HepG2 (cell line): ENCODE results near the gene SIK3. TPM values are rescaled to one million over a fixed set of nuclear protein-coding genes. Genes with fewer than 3 reads are reported as not detected.
A peak's percentile ranks its signal among the peaks of the same experiment; 100 is the strongest.

ENCODE experiments used
- ATAC-seq: fragments of 200-7000 bp; cut with Tn5 transposase; 3 replicates; pipeline ENCODE4 v1.9.1; 2020; ENCODE audit warnings: mild to moderate bottlenecking, moderate library complexity
- BruUV-seq: library from RNA; stranded (reverse); fragments of 400-500 nt; replicated peaks from 2 replicates; lab custom pipeline; 2021; lab: Mats Ljungman, UMichigan
- CTCF ChIA-PET: fragments of 300-600 bp; formaldehyde crosslinking; extraction: SDS; loops from one replicate; lab custom pipeline; 2021; ENCODE audit warnings: low total read pairs, inconsistent platforms, low intra/inter-chr PET ratio; lab: Yijun Ruan, JAX
- POLR2A ChIA-PET: fragments of 350-600 bp; sonication (Branson Sonifier 250); formaldehyde crosslinking; loops from one replicate; lab custom pipeline; 2020; ENCODE audit warnings: antibody characterized with exemption, inconsistent platforms; lab: Yijun Ruan, JAX
- DNase-seq: peaks from one replicate; pipeline ENCODE4 v3.0.0-alpha.2; 2015; ENCODE audit warnings: low spot score
- FAIRE-seq: peaks from 3 replicates; lab custom pipeline; 2011; peaks lifted over from hg19 to GRCh38; lab: Jason Lieb, UNC
- H2AFZ ChIP-seq: one replicate; pipeline ENCODE4 v1.6.1; 2011; ENCODE audit warnings: low read length, inconsistent platforms
- H3K27ac ChIP-seq: fragments of 300-600 bp; 3 replicates; pipeline ENCODE4 v1.8.0; 2011; ENCODE audit warnings: mixed run types, mild to moderate bottlenecking, mixed read lengths, low read length, inconsistent platforms; ENCODE audit not compliant: insufficient read depth; ENCODE audit errors: extremely low read length
- H3K27me3 ChIP-seq, 2 experiments: fragments of 200-600 bp in 1 of 2; 2 replicates in 1 of 2; 3 replicates in 1 of 2; pipeline versions ENCODE4 v1.6.0 to v1.8.0; 2011; ENCODE audit warnings: low read length in 2 of 2, mild to moderate bottlenecking in 2 of 2, moderate library complexity in 2 of 2, inconsistent platforms in 1 of 2; ENCODE audit not compliant: insufficient read depth in 2 of 2, control insufficient read depth in 1 of 2
- H3K36me3 ChIP-seq, 2 experiments: fragments of 200-600 bp in 1 of 2; replicated peaks in 1 of 2; 2 replicates in 1 of 2; 3 replicates in 1 of 2; pipeline versions ENCODE4 v1.5.1 to v1.8.0; 2011; ENCODE audit warnings: low read length in 2 of 2, inconsistent platforms in 1 of 2; ENCODE audit not compliant: insufficient read depth in 2 of 2, control insufficient read depth in 1 of 2
- H3K4me1 ChIP-seq: 2 replicates; pipeline ENCODE4 v1.5.1; 2012; ENCODE audit warnings: low read length, inconsistent platforms; ENCODE audit not compliant: insufficient read depth
- H3K4me2 ChIP-seq: 2 replicates; pipeline ENCODE4 v1.6.0; 2011; ENCODE audit warnings: low read depth, low read length, inconsistent platforms
- H3K4me3 ChIP-seq, 3 experiments: fragments of 200-600 bp in 1 of 3; sonication (generic), shearing (Covaris generic) in 1 of 3; replicated peaks in 1 of 3; 2 replicates each; pipeline ENCODE4 v1.5.1; 2011 to 2016; ENCODE audit warnings: low read length in 3 of 3, inconsistent platforms in 2 of 3, low read depth in 2 of 3, mild to moderate bottlenecking in 2 of 3, control low read depth in 1 of 3, mixed read lengths in 1 of 3; ENCODE audit not compliant: insufficient read depth in 1 of 3
- H3K79me2 ChIP-seq: one replicate; pipeline ENCODE4 v1.6.1; 2011; ENCODE audit warnings: low read length, inconsistent platforms; ENCODE audit not compliant: insufficient read depth
- H3K9ac ChIP-seq: 2 replicates; pipeline ENCODE4 v1.6.0; 2011; ENCODE audit warnings: mild to moderate bottlenecking, low read depth, low read length, inconsistent platforms; ENCODE audit not compliant: insufficient read depth
- H3K9me3 ChIP-seq: 2 replicates; pipeline ENCODE4 v1.5.1; 2012; ENCODE audit warnings: mild to moderate bottlenecking, low read length
- H4K20me1 ChIP-seq: 2 replicates; pipeline ENCODE4 v1.6.0; 2011; ENCODE audit warnings: inconsistent platforms, mild to moderate bottlenecking, low read length, moderate library complexity; ENCODE audit not compliant: insufficient read depth
- ARHGAP35 ChIP-seq: sonication (generic); formaldehyde crosslinking; IDR thresholded peaks from 2 replicates; pipeline ENCODE4 v1.9.0; 2022; ENCODE audit warnings: mild to moderate bottlenecking, inconsistent platforms, moderate library complexity, missing genetic modification reagents, borderline replicate concordance
- ARNT ChIP-seq: fragments of 450-650 bp; IDR thresholded peaks from 2 replicates; pipeline ENCODE4 v1.6.1; 2017
- ELF1 ChIP-seq: sonication (generic); formaldehyde crosslinking; IDR thresholded peaks from 2 replicates; pipeline ENCODE4 v1.4.0; 2020; ENCODE audit warnings: missing genetic modification reagents
- FOSL2 ChIP-seq: sonication (generic); formaldehyde crosslinking; IDR thresholded peaks from 2 replicates; pipeline ENCODE4 v1.4.0; 2020; ENCODE audit warnings: missing genetic modification reagents
- HNRNPL ChIP-seq: fragments of 200-400 bp; formaldehyde crosslinking; IDR thresholded peaks from 2 replicates; pipeline ENCODE4 v1.6.1; 2017; ENCODE audit warnings: mild to moderate bottlenecking, low read depth, low read length
- MED1 ChIP-seq: sonication (generic); formaldehyde crosslinking; IDR thresholded peaks from 2 replicates; pipeline ENCODE4 v1.4.0; 2020; ENCODE audit warnings: missing genetic modification reagents
- SALL1 ChIP-seq: sonication (generic); formaldehyde crosslinking; IDR thresholded peaks from 2 replicates; pipeline ENCODE4 v1.8.0; 2022; ENCODE audit warnings: mild to moderate bottlenecking, missing genetic modification reagents
- ZBTB20 ChIP-seq: sonication (generic); formaldehyde crosslinking; IDR thresholded peaks from 2 replicates; pipeline ENCODE4 v1.8.1; 2023; ENCODE audit warnings: missing genetic modification reagents, low read depth, mild to moderate bottlenecking, borderline replicate concordance
- ZNF136 ChIP-seq: sonication (generic); formaldehyde crosslinking; IDR thresholded peaks from 2 replicates; pipeline ENCODE4 v1.8.1; 2022; ENCODE audit warnings: low read depth, mild to moderate bottlenecking, moderate library complexity, missing genetic modification reagents
- ZNF142 ChIP-seq: sonication (generic); formaldehyde crosslinking; IDR thresholded peaks from 2 replicates; pipeline ENCODE4 v1.4.0; 2020; ENCODE audit warnings: missing genetic modification reagents
- ZNF251 ChIP-seq: sonication (generic); formaldehyde crosslinking; IDR thresholded peaks from 2 replicates; pipeline ENCODE4 v1.9.0; 2021; ENCODE audit warnings: mild to moderate bottlenecking, missing genetic modification reagents
- ZNF431 ChIP-seq: sonication (generic); formaldehyde crosslinking; IDR thresholded peaks from 2 replicates; pipeline ENCODE4 v1.9.0; 2022; ENCODE audit warnings: missing genetic modification reagents, low read depth, mild to moderate bottlenecking, borderline replicate concordance
- ZNF776 ChIP-seq: sonication (generic); formaldehyde crosslinking; IDR thresholded peaks from 2 replicates; pipeline ENCODE4 v1.4.0; 2020; ENCODE audit warnings: mild to moderate bottlenecking, missing genetic modification reagents
- ZNF782 ChIP-seq: sonication (generic); formaldehyde crosslinking; IDR thresholded peaks from 2 replicates; pipeline ENCODE4 v1.4.0; 2020; ENCODE audit warnings: missing genetic modification reagents, mild to moderate bottlenecking, borderline replicate concordance
- WGBS: methylation state at CpG from one replicate; pipeline ENCODE4 v1.1.6; 2017; ENCODE audit warnings: low lambda C conversion rate; 5-methylcytosine and 5-hydroxymethylcytosine counted together
- in situ Hi-C: cut with HindIII; loops from 2 replicates; pipeline ENCODE4 v1.10.0; 2017; ENCODE audit warnings: low pct_unique_long_range_greater_than_20kb; ENCODE audit not compliant: extremely low pct_ligation_motif_present
- intact Hi-C: fragments of 100-400 bp; cut with micrococcal nuclease; formaldehyde crosslinking; loops from one replicate; pipeline ENCODE4 v1.10.0; 2022; ENCODE audit not compliant: unreplicated experiment
- polyA plus RNA-seq, 8 experiments: library from polyadenylated mRNA; depleted of rRNA in 3 of 8; stranded (reverse) in 7 of 8; unstranded in 1 of 8; fragments of >200 nt; fragmentation: Illumina TruSeq in 4 of 8; extraction: Trizol in 4 of 8; gene quantifications; 2 replicates each; pipeline versions ENCODE4 v1.2.1 to v1.2.3, GENCODE V29; 2011 to 2016; ENCODE audit warnings: low read depth in 4 of 8, missing spikeins in 1 of 8, mixed read lengths in 1 of 8; ENCODE audit not compliant: insufficient read depth in 1 of 8
- total RNA-seq, 5 experiments: library from RNA; depleted of rRNA; stranded (reverse); fragments of >200 nt; fragmentation: Illumina TruSeq; extraction: Trizol; gene quantifications; 2 replicates each; pipeline ENCODE4 v1.2.3, GENCODE V29; 2016; ENCODE audit warnings: low read depth in 1 of 5

The SIK3 gene
- total and polyA plus RNA-seq, 2 of the 13 experiments (the other 11 are each of a cell fraction or from before 2014, with no cell fraction given) = 5.7 to 9.8 TPM

GRCh38 chr11:116832350-116833290 is 265.6 kb downstream of the SIK3 start:
- intact Hi-C loops (no loop called here), in situ Hi-C loops (no loop called here)
- peaks cover 9% of the 10 kb centered on the region; the same call in 1 of the 2 replicates for H4K20me1 ChIP-seq
- DNase-seq (peak; percentile 93), FAIRE-seq (peak; percentile 89), ATAC-seq (peak; percentile 13)
- no peak overlapping the region for H2AFZ ChIP-seq
- ChIA-PET POLR2A (interaction anchor here (0.6 to 18.4 kb wide), 15 partner anchors 6 to 312 kb away, joined by 3 to 1365 read pairs (median 9); partner anchors contain the start of genes APOA4, APOA5, APOC3 and BUD13), CTCF (interaction anchor here (1.1 kb wide), 2 partner anchors 41 to 42 kb away, joined by 3 read pairs; partner anchors contain the start of gene APOA5)
- peaks cover 86% of the 10 kb centered on the region for H3K4me1 ChIP-seq
- H3K4me3 ChIP-seq = peak overlapping the region in 1 of 3 experiments; percentile 62; a peak in 2 of 6 replicates
- BruUV-seq = no TSS peak
- peaks cover 52% of the 10 kb centered on the region for H3K79me2 ChIP-seq
- peak overlapping the region; percentile 57 for H3K9ac ChIP-seq
- no peaks in the 10 kb centered on the region for H3K27me3 ChIP-seq
- 75% methylated on average over 6 of the region's 13 CpGs for WGBS
- H3K27ac ChIP-seq = peak overlapping the region; percentile 99
- peak overlapping the region; percentile 79 for H3K4me2 ChIP-seq
- no peaks in the 10 kb centered on the region for H3K9me3 ChIP-seq
- no peaks in the 10 kb centered on the region; a peak in 2 of 5 replicates for H3K36me3 ChIP-seq
- TF ChIP-seq ZNF776 (no peak), HNRNPL (peak; percentile 73), ARNT (no peak), ZNF782 (CRISPR knock-in tag) (no peak), ZNF136 (CRISPR knock-in tag) (peak; percentile 89; the same call in 1 of the 2 replicates), ELF1 (CRISPR knock-in tag) (peak; percentile 69), SALL1 (peak; percentile 98), ZNF142 (CRISPR knock-in tag) (peak; percentile 87), ZBTB20 (peak; percentile 85; the same call in 1 of the 2 replicates), ZNF431 (CRISPR knock-in tag) (peak; percentile 70; the same call in 1 of the 2 replicates), ARHGAP35 (CRISPR knock-in tag) (no peak), FOSL2 (CRISPR knock-in tag) (peak; percentile 90), ZNF251 (no peak), MED1 (peak; percentile 99)
